IMR-90 (cell line): Measurements from ENCODE around the gene FNDC1. TPM values are rescaled to one million over a fixed set of nuclear protein-coding genes. Genes with fewer than 3 reads are reported as not detected.

Experiments
- ATAC-seq: fragments of 200-7000 bp; cut with Tn5 transposase; 2 replicates; pipeline ENCODE4 v1.9.1; 2020; ENCODE audit warnings: low read depth, mild to moderate bottlenecking, moderate library complexity
- BruUV-seq: library from RNA; stranded (reverse); fragments of 400-500 nt; replicated peaks from 2 replicates; lab custom pipeline; 2021; lab: Mats Ljungman, UMichigan
- CTCF ChIA-PET: fragments of 300-600 bp; formaldehyde crosslinking; extraction: SDS; loops from one replicate; lab custom pipeline; 2021; ENCODE audit warnings: antibody characterized with exemption; lab: Yijun Ruan, JAX
- POLR2A ChIA-PET: fragments of 300-600 bp; sonication (Branson Sonifier 250); formaldehyde crosslinking; loops from one replicate; lab custom pipeline; 2022; ENCODE audit warnings: antibody characterized with exemption; ENCODE audit not compliant: unreplicated experiment; lab: Charles Lee
- DNase-seq: peaks from one replicate; pipeline ENCODE4 v3.0.0; 2013
- H2AFZ ChIP-seq: replicated peaks from 2 replicates; pipeline ENCODE3; 2013; ENCODE audit warnings: low read length, mild to moderate bottlenecking; ENCODE audit not compliant: poor library complexity
- H2AK5ac ChIP-seq: 2 replicates; pipeline ENCODE4 v1.6.1; 2013; ENCODE audit warnings: low read depth, low read length, inconsistent platforms
- H2AK9ac ChIP-seq: replicated peaks from 2 replicates; pipeline ENCODE3; 2013; ENCODE audit warnings: mild to moderate bottlenecking, low read depth, low read length, moderate library complexity; ENCODE audit not compliant: poor library complexity
- H2BK120ac ChIP-seq: 2 replicates; pipeline ENCODE4 v1.6.1; 2013; ENCODE audit warnings: low read depth, low read length, inconsistent platforms
- H2BK15ac ChIP-seq: 3 replicates; pipeline ENCODE4 v1.6.1; 2013; ENCODE audit warnings: low read depth, low read length, inconsistent platforms
- H2BK20ac ChIP-seq: 2 replicates; pipeline ENCODE4 v1.6.1; 2013; ENCODE audit warnings: low read depth, mild to moderate bottlenecking, inconsistent platforms, low read length, moderate library complexity
- H2BK5ac ChIP-seq: 2 replicates; pipeline ENCODE4 v1.6.1; 2013; ENCODE audit warnings: mild to moderate bottlenecking, low read depth, low read length, inconsistent platforms; ENCODE audit not compliant: poor library complexity, severe bottlenecking
- H3K14ac ChIP-seq: replicated peaks from 2 replicates; pipeline ENCODE4 v1.6.1; 2013; ENCODE audit warnings: low read depth, low read length, inconsistent platforms
- H3K18ac ChIP-seq: 2 replicates; pipeline ENCODE4 v1.6.1; 2013; ENCODE audit warnings: low read depth, low read length, control low read depth
- H3K23ac ChIP-seq: 2 replicates; pipeline ENCODE4 v1.6.1; 2013; ENCODE audit warnings: low read depth, low read length, inconsistent platforms
- H3K27ac ChIP-seq: 2 replicates; pipeline ENCODE4 v1.5.1; 2013; ENCODE audit warnings: mild to moderate bottlenecking, control low read depth, low read length; ENCODE audit not compliant: insufficient read depth
- H3K27me3 ChIP-seq: 2 replicates; pipeline ENCODE4 v1.6.1; 2013; ENCODE audit warnings: low read length; ENCODE audit not compliant: control insufficient read depth, insufficient read depth
- H3K36me3 ChIP-seq: 2 replicates; pipeline ENCODE4 v1.6.1; 2013; ENCODE audit warnings: low read length, mixed read lengths; ENCODE audit not compliant: control insufficient read depth, insufficient read depth
- H3K4ac ChIP-seq: 2 replicates; pipeline ENCODE4 v1.6.1; 2013; ENCODE audit warnings: low read depth, low read length, inconsistent platforms
- H3K4me1 ChIP-seq: 2 replicates; pipeline ENCODE4 v1.6.1; 2013; ENCODE audit warnings: low read length, mixed read lengths; ENCODE audit not compliant: control insufficient read depth, insufficient read depth
- H3K4me2 ChIP-seq: 2 replicates; pipeline ENCODE4 v1.6.1; 2013; ENCODE audit warnings: low read depth, mild to moderate bottlenecking, control low read depth, low read length, moderate library complexity
- H3K4me3 ChIP-seq: 2 replicates; pipeline ENCODE4 v1.5.1; 2013; ENCODE audit warnings: low read depth, mild to moderate bottlenecking, control low read depth, low read length, moderate library complexity; ENCODE audit not compliant: insufficient read depth
- H3K56ac ChIP-seq: 2 replicates; pipeline ENCODE4 v1.6.1; 2013; ENCODE audit warnings: low read length, inconsistent platforms; ENCODE audit not compliant: insufficient read depth; ENCODE audit errors: extremely low read depth
- H3K79me1 ChIP-seq, 2 experiments: 2 replicates each; pipeline ENCODE4 v1.6.1; 2013; ENCODE audit warnings: low read length in 2 of 2, inconsistent platforms in 1 of 2, low read depth in 1 of 2
- H3K9ac ChIP-seq: 2 replicates; pipeline ENCODE4 v1.6.1; 2013; ENCODE audit warnings: low read depth, low read length, control low read depth
- H3K9me1 ChIP-seq: 2 replicates; pipeline ENCODE4 v1.6.1; 2013; ENCODE audit warnings: low read length, inconsistent platforms; ENCODE audit not compliant: insufficient read depth
- H3K9me3 ChIP-seq: 2 replicates; pipeline ENCODE4 v1.6.1; 2013; ENCODE audit warnings: low read length; ENCODE audit not compliant: control insufficient read depth, insufficient read depth
- H4K20me1 ChIP-seq: 2 replicates; pipeline ENCODE4 v1.6.1; 2013; ENCODE audit warnings: low read length, inconsistent platforms; ENCODE audit not compliant: insufficient read depth
- H4K5ac ChIP-seq: 2 replicates; pipeline ENCODE4 v1.6.1; 2013; ENCODE audit warnings: mild to moderate bottlenecking, low read depth, low read length, control low read depth
- H4K8ac ChIP-seq, 2 experiments: 2 replicates each; pipeline ENCODE4 v1.6.1; 2013; ENCODE audit warnings: low read depth in 2 of 2, low read length in 2 of 2, control low read depth in 1 of 2, inconsistent platforms in 1 of 2
- H4K91ac ChIP-seq: 2 replicates; pipeline ENCODE4 v1.6.1; 2013; ENCODE audit warnings: low read depth, low read length, inconsistent platforms; ENCODE audit not compliant: insufficient read depth
- BHLHE40 ChIP-seq: fragments of 150-350 bp; IDR thresholded peaks from 2 replicates; pipeline ENCODE4 v1.6.1; 2016; ENCODE audit warnings: mild to moderate bottlenecking, low read depth, low read length
- CTCF ChIP-seq: conservative IDR thresholded peaks from 2 replicates; pipeline ENCODE4 v1.5.1; 2012; ENCODE audit warnings: mild to moderate bottlenecking, low read depth, low read length, improper control_type of control experiment
- ELK1 ChIP-seq: fragments of 150-350 bp; IDR thresholded peaks from 2 replicates; pipeline ENCODE4 v1.6.1; 2016; ENCODE audit warnings: low read depth, mild to moderate bottlenecking, low read length, moderate library complexity, borderline replicate concordance
- POLR2A ChIP-seq: IDR thresholded peaks from 2 replicates; pipeline ENCODE4 v1.6.1; 2012; ENCODE audit warnings: mild to moderate bottlenecking, low read depth, low read length
- WGBS, 2 experiments: methylation state at CpG; one replicate each; pipeline versions ENCODE4 v1.1.5 to v1.1.7; 2013; ENCODE audit warnings: missing lambda C conversion rate in 2 of 2; ENCODE audit not compliant: insufficient read length in 1 of 2; ENCODE audit errors: extremely low coverage in 2 of 2; 5-methylcytosine and 5-hydroxymethylcytosine counted together
- dilution Hi-C: fragments of 300-500 bp; cut with HindIII; formaldehyde crosslinking; loops from one replicate; pipeline ENCODE4 v1.14.3; 2018; ENCODE audit warnings: low sequenced_read_pairs; ENCODE audit not compliant: unreplicated experiment
- in situ Hi-C: fragments of 300-500 bp; cut with MboI; formaldehyde crosslinking; loops from 3 replicates; pipeline ENCODE4 v1.14.3; 2019; ENCODE audit warnings: low sequenced_read_pairs, inconsistent platforms, mixed read lengths
- intact Hi-C: fragments of 100-400 bp; cut with micrococcal nuclease; formaldehyde crosslinking; loops from 2 replicates; pipeline ENCODE4 v1.10.0; 2022
- polyA plus RNA-seq, 3 experiments: library from polyadenylated mRNA; depleted of rRNA; stranded (reverse); fragments of >200 nt; gene quantifications; 2 replicates each; pipeline ENCODE4 v1.2.3, GENCODE V29; 2012; ENCODE audit warnings: low replicate concordance in 1 of 3
- total RNA-seq: library from RNA; depleted of rRNA; stranded (reverse); fragments of >200 nt; gene quantifications from 2 replicates; pipeline ENCODE4 v1.2.3, GENCODE V29; 2012

The FNDC1 gene
- total and polyA plus RNA-seq, 2 of the 4 experiments (the other 2 are of a cell fraction) = 0.03 TPM; not detected in 1

- Histone ChIP-seq H3K36me3 (no peaks in the 10 kb centered on the region), H3K14ac (no peak overlapping the region), H2BK20ac (no peak overlapping the region), H4K20me1 (no peaks in the 10 kb centered on the region), H3K18ac (no peak overlapping the region), H3K9me1 (no peaks in the 10 kb centered on the region), H4K91ac (no peak overlapping the region), H3K79me1 (no peaks in the 10 kb centered on the region), H4K8ac (no peak overlapping the region), H3K4me2 (no peak overlapping the region), H2AFZ (no peak overlapping the region), H3K4me3 (no peak overlapping the region), H2AK5ac (no peak overlapping the region), H2BK120ac (no peak overlapping the region), H3K56ac (no peak overlapping the region), H3K4me1 (no peaks in the 10 kb centered on the region), H4K5ac (no peak overlapping the region), H3K27ac (no peak overlapping the region), H3K9me3 (no peaks in the 10 kb centered on the region; the same call in 1 of the 2 replicates), H3K23ac (no peak overlapping the region), H2AK9ac (no peak overlapping the region), H3K27me3 (no peaks in the 10 kb centered on the region), H3K4ac (no peak overlapping the region), H2BK15ac (no peak overlapping the region), H2BK5ac (no peak overlapping the region), H3K9ac (no peak overlapping the region)
- CTCF ChIA-PET = no interaction called here
- in situ Hi-C loops = no loop called here
- POLR2A ChIA-PET = no interaction called here
- no peak for DNase-seq
- intact Hi-C loops = no loop called here
- no CpG with 5 or more reads among the region's 3 CpGs for WGBS, 2 experiments
- TF ChIP-seq CTCF = no peak
- no peak for TF ChIP-seq POLR2A
- TF ChIP-seq ELK1 = no peak
- TF ChIP-seq BHLHE40 = no peak
- ATAC-seq = no peak
- BruUV-seq = no TSS peak
- dilution Hi-C loops = no loop called here
Observed at GRCh38 chr6:159259441-159260125, 90.4 kb downstream of the FNDC1 start.
